HG02884 (cell line): ENCODE data around the gene SLC25A23.

Experiments used
- ATAC-seq: cut with Tn5 transposase; IDR thresholded peaks from one replicate; pipeline ENCODE4 v1.9.1; 2021; ENCODE audit warnings: mild to moderate bottlenecking, moderate library complexity; ENCODE audit not compliant: unreplicated experiment

The SLC25A23 gene

DNA sequence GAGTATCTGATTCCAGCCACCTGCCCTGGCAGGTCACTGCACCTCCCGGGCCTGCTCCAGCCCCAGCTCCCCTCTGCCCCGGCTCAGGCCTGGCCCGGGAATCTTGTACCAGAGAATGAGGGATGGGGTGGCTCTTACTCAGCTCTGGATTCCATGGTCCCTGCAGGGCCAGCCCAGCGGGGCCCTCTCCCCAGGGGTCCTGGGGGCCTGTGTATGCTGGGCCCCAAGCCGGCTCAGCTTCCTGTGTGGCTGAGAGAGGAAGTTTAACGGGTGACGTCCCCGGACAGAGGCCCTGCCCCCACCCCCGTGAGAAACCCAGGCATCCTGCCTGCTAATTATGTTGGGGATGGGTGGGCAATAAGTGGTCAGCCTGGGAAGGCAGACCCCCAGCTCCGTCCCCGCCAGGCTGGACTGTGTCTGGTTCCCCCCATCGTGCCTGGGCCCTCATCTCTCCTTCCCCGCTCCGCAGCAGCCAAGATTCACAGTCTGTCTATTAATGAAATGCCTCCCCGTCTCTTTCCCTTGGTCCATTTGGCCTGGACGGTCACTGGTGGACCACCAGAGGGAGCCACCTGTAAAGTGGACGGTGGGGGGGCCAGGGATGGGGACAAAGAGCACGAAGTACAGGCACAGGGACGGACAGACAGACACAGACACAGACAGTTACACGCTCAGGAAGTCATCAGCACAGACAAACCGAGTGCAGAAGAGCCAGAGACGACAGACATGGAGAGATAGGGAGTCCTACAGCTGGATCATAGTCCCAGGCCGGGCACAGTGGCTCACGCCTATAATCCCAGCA, 22.1 kb upstream of the SLC25A23 start, which contains the start of gene DENND1C:
TSS of gene DENND1C (minus strand) at position 247 of the 802 bp plus-strand sequence. CDS start at position 155, 92 bp downstream.
- ATAC-seq: peak; percentile 52

DNA sequence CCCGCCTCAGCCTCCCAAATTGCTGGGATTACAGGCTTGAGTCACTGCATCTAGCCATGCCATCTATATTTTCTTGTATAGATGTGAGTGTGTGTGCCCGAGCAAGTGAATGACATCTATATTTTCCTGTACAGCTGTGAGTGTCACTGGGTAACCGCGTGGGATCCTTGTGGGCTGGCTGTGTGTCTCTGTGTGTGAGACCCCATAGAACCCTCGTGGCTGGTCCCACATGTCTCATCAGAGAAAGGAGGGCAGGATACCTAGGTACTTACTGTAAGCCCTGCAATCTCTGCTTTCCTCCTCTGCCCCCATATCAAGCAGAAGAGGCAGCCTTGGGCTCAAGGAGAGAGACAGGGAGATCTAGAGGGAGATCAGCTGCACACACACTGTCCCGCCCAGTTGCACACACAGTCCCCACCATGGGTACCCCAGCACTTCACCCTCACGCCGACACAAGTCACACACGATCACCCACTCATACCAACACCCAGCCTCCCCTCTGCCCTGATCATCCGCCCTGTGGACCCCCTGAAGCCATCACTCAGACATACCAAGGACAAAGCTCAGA, 21.3 kb upstream of the SLC25A23 start:
- peak; percentile 14 for ATAC-seq

DNA sequence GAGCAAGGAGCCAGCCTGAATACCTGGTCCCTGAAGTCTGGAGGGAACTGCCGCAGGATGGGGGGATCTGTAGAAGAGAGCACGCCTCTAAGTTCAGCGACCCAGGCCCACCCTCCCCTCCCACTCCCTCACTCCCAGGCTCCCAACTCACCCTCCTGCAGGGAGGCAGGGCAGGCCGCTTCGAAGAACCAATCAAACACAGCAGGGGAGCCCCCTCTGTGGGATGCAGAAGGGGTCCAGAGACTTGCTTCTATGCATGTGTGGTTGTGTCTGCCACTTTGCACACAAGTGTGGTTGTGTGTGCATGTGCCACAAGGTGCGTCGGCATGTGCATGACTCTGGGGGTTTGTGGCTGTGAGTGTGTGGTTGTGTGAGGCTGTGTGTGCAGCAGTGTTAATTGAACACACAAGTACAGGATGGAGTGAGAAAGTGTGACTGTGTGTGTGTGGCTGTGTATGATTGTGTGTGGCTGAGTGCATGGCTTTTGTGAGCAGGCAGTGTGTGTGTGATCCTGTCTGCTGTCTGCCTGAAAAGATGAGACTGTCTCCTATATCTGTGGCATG, 20.3 kb upstream of the SLC25A23 start:
- ATAC-seq: no peak

DNA sequence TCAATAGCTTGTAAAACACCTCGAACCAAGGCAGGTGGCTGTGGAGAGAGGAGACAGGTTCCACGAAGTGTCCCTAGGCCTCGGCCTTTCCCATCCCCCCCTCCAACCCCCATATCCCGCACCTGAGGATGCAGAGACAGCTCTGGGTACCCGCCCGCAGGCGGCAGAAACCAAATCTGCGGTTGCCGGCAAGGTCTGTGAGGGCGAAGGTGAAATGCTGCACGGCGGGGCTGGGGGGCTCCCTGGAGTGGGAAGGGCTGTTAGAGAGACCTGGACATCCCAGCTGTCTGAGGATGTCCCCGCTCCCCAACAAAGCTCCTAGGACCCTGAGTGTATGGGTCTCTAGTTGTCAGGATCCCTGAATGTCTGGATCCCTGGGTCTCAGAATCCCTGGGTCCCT, 19.2 kb upstream of the SLC25A23 start:
- ATAC-seq: no peak

DNA sequence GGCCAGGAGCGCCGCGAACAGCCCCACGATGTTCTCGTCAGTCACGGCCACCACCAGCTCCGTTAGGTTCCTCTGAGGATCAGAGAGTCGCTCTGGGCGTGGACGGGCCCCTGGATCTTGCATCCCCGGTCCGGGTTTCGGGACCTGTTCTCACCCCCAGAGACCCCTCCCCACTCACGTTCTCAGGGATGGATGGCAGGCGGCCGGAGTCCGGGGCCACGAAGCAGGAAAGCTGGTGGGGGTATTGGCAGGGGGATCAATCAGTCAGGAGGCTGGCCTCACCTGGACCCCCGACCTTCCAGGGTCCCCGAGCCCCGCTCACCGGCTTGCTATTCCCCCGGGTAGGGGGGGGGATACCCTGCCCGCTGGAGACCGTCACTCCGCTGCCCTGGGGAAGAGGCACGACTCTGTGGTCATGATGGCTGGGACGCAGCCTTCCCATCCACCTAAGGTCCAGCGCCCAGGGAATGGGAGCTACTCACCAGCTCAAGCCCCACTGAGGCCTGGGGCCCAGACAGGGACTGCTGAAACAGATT, 17.4 kb upstream of the SLC25A23 start:
- no peak for ATAC-seq

DNA sequence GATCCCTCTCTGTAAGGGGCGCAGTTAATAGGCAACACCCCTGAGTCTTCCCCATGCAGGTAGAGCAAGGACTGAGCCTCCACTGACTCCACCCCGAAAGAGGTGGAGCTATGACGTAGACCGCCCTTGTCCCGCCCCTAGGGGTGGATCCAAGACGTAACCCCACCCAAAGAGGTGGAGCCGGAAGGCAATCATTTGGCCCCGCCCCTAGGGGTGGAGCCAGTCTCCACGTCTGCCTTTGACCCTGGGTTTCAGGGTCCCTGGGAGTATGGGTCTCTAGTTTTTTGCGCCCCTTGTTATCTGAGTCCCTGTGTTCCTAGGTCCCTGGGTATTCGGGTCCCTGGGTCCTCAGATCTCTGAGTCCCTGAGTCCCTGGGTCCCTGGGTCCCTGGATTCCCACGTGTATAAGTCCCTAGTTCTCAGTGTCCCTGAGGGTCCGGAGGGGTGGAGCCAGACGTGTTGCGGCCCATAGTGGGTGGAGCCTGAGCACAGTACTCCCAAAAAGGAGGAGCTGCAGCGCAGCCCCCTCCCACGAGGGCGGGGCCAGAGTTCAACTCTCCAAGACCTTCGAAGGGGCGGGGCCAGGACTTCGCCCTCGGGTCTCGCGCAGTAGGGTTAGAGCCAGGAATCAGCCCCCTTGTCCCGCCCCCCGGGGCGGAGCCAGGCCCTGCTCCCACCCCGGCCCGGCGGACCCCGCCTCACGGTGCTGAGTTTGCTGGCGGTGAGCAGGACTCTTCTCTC, 16.7 kb upstream of the SLC25A23 start:
- no peak for ATAC-seq

DNA sequence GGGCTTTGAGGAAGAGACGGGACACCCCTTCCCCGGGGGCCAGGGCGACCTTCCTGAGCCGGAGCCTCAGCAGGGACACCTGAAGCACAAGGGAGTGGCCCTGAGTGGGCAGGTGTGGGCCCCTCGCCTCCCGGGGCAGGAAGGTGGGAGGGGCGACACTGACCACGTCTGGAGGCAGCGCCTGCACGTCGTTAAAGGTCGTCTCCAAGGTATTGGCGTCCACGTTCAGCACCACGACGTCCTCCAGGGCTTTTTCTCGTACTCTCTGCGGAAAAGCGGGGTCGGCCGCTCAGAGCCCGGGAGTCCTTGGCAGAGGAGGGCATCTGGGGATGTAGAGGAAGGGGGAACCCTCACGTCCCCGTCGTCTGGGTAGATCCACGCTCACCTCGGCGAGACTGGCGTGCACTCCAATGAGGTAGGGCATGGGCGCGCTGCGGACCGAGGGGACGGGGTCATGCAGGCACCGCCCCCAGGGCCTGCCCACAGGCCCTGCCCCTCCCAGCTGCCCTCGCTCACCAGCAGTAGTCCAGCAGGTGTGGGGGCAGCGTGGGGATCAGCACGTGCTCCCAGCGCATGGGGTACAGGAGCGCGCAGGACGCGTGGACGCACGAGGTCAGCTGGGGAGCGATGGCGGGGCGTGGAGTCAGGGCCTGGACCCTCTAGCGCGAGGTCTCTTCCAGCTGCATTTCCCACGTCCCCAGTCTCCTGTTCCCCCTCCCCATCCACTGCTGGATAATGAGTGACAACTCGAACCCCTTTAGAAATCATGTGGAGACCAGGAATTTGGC, 15.9 kb upstream of the SLC25A23 start:
- no peak for ATAC-seq

DNA sequence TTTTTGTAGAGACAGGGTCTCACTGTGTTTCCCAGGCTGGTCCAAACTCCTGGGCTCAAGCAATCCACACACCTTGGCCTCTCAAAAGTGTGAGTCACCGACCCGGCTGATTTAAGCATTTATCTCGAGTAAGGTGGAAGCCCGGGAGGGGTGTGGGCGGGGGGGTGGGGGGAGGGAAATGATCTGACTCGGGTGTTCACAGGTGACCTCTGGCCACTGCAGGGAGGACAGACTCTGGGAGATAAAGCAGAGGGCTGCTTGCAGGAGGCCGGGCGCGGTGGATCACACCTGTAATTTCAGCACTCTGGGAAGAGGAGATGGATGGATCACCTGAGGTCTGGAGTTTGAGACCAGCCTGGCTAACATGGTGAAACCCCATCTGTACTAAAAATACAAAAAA, 14.1 kb upstream of the SLC25A23 start:
- no peak for ATAC-seq

DNA sequence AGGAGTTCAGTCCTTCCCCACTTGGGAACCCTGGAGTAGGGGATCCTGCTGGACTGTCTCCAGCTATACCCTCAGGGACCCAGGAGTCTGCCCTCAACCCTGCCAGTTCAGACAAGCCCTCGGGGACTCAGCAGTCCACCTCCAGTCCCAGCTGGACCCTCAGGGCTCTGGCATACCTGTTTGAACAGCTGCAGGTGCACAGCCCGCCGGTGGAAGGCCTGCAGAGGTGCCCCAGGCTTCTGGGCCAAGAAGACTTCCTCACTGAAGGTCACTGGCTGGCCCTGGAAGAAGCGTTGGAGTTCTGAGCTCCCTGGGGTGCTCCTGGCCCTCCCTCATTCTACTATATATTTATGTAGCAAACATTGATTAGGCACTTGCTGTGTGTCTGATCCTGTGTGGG, 13.1 kb upstream of the SLC25A23 start:
- no peak for ATAC-seq

DNA sequence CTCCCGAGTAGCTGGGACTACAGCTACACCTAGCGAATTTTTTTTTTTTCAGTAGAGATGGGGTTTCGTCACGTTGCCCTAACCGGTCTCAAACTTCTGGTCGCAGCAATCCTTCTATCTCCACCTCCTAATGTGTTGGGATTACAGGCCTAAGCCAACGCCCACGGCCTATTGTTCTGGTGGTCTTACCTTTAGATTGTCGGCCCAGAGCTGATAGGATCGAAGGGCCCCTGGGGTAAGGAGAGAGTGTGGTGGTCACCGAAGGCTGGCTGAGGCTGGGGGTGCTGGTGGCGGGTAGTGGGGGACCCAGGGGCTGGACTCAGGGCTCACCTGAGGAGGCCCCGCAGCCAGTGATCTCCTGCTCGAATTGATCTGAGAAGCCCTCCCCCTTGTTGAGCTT, 11.5 kb upstream of the SLC25A23 start:
- no peak for ATAC-seq

DNA sequence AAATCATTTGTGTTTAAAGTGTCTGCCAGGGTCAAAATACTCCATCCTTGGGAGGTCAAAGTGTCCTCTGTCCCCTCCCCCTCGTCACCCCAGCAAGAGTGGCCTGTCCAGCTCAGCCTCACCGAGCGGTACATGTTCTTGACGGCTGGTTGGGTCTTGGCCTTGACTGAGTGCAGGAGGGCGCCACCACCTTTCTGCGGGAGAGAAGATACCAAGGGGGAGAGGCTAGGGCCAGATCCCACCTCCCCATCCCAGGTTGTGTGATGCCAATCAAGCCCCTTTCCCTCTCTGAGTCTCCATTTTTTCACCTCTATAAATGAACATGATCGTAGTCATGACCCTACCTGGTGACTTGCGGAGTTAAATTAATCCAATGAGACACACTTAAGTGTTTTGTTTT, 10.6 kb upstream of the SLC25A23 start:
- ATAC-seq: no peak

DNA sequence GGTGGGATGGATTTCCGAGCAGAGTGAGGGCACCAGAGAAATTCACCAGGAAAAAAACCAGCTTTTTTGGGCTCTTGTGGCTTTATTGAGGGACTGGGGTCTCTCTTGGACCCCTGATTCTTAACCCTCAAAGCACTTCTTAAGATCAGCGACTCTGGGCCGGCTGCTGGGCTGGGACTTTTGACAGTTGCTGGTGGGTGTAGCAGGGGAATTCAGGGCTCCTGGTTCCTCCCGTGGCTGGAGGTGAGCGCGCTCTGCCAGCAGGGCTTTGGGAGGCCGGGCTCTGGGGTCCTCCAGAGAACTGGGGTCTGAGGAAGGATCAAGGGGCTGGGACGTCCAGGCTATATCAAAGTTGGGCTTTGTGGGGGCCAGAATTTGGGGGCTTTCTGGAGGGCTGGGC, 7.8 kb upstream of the SLC25A23 start:
- ATAC-seq: no peak

DNA sequence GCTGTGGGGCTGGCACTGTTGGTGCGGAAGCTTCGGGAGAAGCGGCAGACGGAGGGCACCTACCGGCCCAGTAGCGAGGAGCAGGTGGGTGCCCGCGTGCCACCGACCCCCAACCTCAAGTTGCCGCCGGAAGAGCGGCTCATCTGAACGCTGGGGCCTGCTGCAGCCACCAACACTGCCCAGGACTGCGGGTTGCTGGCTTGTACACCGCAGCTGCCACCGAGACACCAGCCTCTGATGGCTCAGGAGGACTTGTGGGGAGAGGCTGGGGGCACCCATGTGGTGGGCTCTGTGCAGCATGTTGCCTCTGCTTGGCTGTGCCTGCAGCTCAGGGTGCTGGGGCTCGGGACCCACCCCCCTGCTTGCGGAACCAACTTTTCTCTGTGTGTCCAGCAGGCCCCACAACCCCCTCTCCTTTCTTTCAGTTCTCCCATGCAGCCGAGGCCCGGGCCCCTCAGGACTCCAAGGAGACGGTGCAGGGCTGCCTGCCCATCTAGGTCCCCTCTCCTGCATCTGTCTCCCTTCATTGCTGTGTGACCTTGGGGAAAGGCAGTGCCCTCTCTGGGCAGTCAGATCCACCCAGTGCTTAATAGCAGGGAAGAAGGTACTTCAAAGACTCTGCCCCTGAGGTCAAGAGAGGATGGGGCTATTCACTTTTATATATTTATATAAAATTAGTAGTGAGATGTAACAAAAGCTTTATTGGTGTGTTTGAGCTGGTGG, 7.1 kb upstream of the SLC25A23 start:
- ATAC-seq: no peak

DNA sequence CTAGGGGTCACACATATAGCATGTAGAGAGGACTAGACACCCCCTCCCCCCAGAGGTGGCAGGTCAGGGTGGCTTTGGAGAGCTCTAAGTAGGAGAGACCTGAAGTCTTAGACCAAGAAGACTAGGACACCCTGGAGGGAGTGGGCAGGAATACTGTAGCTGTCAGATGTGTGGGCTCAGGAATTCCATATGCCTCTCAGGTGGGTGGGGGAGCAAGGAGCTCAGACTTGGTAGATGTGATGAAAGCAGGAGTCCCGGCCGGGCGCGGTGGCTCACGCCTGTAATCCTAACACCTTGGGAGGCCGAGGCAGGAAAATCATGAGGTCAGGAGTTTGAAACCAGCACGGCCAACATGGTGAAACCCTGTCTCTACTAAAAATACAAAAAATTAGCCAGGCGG, 6.1 kb upstream of the SLC25A23 start:
- no peak for ATAC-seq

DNA sequence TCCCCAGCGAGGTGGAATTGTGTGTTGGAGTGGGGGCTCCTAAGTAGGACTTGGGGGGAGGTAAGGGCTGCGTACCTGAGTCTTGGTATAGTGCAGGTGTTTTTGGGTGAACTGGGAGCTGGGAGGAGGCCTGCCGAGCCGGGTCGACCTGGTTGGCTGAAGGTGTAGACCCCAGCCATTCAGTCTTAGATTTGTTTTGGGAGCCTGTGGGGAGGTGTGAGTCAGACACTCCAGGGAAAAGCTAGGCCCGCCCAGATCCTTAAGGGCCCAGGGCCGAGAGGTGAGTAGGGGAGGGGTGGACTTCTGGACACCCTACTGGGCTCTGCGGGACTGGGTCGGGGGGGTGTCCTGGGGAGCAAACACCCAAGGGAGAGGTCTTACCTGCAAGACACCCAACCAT, 5.4 kb upstream of the SLC25A23 start:
- ATAC-seq: no peak

DNA sequence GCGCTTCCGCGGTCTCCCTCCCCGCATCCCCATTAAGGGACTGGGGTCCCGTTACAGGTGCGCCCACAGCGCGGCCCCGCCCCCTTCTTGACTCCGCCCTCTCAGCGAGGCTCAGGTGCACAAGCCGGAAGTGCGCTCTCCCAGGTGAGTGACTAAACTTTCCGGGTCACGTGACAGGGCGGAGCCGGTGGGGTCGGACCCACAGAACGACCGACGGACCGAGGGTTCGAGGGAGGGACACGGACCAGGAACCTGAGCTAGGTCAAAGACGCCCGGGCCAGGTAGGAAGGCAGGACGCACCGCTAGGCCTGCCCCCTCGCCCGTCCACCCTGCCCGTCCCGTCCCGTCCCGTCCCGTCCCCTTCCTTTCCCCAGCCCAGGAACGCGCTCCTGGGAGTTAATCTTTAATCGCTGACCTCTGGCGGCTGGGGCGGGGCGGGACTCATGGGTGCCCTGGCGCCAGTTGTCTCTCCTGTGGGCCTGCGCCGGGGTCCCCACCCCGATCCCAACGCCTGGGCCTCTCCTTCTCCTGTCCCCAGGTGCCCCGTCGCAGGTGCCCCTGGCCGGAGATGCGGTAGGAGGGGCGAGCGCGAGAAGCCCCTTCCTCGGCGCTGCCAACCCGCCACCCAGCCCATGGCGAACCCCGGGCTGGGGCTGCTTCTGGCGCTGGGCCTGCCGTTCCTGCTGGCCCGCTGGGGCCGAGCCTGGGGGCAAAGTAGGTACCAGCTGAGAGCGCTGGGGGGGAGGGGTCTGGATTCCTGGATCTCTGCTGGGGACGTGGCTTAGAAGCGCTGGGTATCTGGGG, 4.7 kb upstream of the SLC25A23 start, which contains the start of gene CRB3:
TSS of gene CRB3 (plus strand) at position 202 of the 804 bp plus-strand sequence. CDS start at position 633, 431 bp downstream.
- ATAC-seq: no peak

DNA sequence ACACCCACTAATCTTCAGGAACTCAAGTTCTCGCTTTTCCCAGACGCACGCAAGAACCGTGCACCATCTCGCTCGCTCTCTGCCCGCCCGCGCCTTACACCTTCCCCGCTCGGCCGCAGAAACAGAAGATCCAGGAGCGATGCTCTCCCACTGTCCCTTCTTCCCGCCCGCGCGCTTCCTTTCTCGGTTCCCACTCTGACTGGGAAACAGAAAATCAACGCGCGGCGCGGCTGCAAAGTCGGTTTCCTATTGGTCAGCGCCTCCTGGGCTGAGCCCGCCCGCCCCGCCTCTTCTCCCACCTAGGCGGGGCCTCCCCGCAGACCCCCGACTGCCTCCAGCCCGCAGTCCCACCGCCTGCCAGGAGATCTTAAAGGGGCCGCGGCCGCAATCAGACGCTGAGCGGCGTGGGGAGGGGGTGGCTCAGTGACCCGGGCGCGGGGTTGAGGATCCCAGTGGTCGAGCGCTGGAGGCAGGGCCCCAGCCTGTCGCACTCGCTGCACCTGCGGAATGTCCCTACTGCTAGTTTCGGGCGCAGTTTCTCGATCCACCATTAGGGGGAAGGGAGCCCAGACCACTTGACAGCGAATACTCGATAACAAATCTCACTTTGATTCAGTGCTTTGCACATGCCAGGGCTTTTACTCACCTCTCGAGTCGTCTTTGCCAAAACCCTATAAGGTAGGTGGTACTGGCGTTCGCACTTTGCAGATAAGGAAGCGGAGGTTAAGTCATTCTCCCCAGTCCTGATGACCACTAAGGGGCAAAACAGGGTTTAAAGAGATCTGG, 700 bp upstream of the SLC25A23 start:
- peak; percentile 73 for ATAC-seq

DNA sequence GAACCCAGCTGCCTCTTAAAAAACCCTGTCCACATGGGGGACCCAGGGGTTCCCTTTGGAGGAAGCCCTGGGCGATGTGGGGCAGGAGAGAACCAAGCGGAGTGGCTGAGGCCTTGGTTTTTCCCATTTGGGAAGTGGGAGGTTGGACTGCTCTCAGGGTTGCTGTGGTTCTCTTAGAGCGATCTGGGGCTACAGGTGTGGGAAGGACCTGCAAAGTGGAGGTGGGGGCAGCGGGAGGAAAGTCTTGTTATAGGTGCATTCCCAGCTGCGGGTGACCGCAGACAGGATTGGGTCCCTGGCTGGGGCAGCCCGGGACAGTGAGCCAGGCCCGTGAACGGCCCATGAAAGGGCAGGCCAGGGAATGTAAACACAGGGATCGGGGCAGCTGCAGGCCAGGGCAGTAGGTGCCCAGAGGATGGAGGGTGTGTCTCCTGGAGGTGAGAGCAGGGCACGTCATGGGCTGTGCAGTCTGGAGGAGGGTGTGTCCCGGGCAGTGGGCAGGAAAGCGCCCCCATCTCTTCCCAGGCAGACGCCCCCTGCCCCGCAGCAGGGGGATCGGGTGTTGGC, 814 bp downstream of the SLC25A23 start:
- no peak for ATAC-seq
